Ureter (tissue), 1 donor: ENCODE measurements around the gene ASTN2. TPM values are rescaled to one million over a fixed set of nuclear protein-coding genes. Genes with fewer than 3 reads are reported as not detected.

Experiments used
- DNase-seq: peaks from one replicate; pipeline ENCODE4 v3.0.0-alpha.2; 2020; ENCODE audit warnings: low spot score
- total RNA-seq: library from RNA; stranded (reverse); gene quantifications from one replicate; pipeline ENCODE4 v1.2.4, GENCODE V29; 2023
- donor health status: DM: yes; HTN: yes; CAD: no.

The ASTN2 gene
- total RNA-seq, 1 donor from 2014 or later, result 19.6 TPM

- no peak for DNase-seq
These were observed 741.5 kb downstream of the ASTN2 start for GRCh38 chr9:116673375-116673774.

GRCh38 chr9:116671605-116672004, 743.3 kb downstream of the ASTN2 start:
- DNase-seq, result no peak

GRCh38 chr9:116668970-116669695, 745.7 kb downstream of the ASTN2 start:
- no peak for DNase-seq

- no peak for DNase-seq
These were observed 751.3 kb downstream of the ASTN2 start for GRCh38 chr9:116663581-116663980.

GRCh38 chr9:116662646-116663310, 752.1 kb downstream of the ASTN2 start:
- no peak for DNase-seq

GRCh38 chr9:116661037-116661954, 753.6 kb downstream of the ASTN2 start:
- DNase-seq, result no peak

- DNase-seq, result no peak
These were observed 756.6 kb downstream of the ASTN2 start for GRCh38 chr9:116658265-116658664.

GRCh38 chr9:116656977-116657376, 757.9 kb downstream of the ASTN2 start:
- no peak for DNase-seq

GRCh38 chr9:116656501-116656971, 758.3 kb downstream of the ASTN2 start:
- DNase-seq, result no peak

- DNase-seq, result no peak
These were observed 760.9 kb downstream of the ASTN2 start for GRCh38 chr9:116654059-116654355.

GRCh38 chr9:116653348-116654058, 761.4 kb downstream of the ASTN2 start:
- DNase-seq, result no peak

GRCh38 chr9:116647515-116647809, 767.4 kb downstream of the ASTN2 start:
- no peak for DNase-seq

- DNase-seq, result no peak
These were observed 768.0 kb downstream of the ASTN2 start for GRCh38 chr9:116646661-116647514.

- no peak for DNase-seq
These were observed 770.7 kb downstream of the ASTN2 start for GRCh38 chr9:116644091-116644688.

- no peak for DNase-seq
These were observed 771.2 kb downstream of the ASTN2 start for GRCh38 chr9:116643691-116644090.

GRCh38 chr9:116641292-116642059, 773.4 kb downstream of the ASTN2 start:
- no peak for DNase-seq

- DNase-seq, result no peak
These were observed 775.6 kb downstream of the ASTN2 start for GRCh38 chr9:116639251-116639741.

- DNase-seq, result no peak
These were observed 778.9 kb downstream of the ASTN2 start for GRCh38 chr9:116635908-116636307.

- no peak for DNase-seq
These were observed 781.6 kb downstream of the ASTN2 start for GRCh38 chr9:116632990-116633838.
